ENCODE data around the gene LRRC30. TPM values are rescaled to one million over a fixed set of nuclear protein-coding genes. Genes with fewer than 3 reads are reported as not detected.
"Not testable (repeated sequence)": the region's sequence is repeated elsewhere in the genome, so short reads cannot be mapped to it uniquely, and the experiment has no call there.

LRRC30 gene
- total and polyA plus RNA-seq, 2 donors (not counting 1 experiment from before 2014, with no cell fraction given): not detected

DNA sequence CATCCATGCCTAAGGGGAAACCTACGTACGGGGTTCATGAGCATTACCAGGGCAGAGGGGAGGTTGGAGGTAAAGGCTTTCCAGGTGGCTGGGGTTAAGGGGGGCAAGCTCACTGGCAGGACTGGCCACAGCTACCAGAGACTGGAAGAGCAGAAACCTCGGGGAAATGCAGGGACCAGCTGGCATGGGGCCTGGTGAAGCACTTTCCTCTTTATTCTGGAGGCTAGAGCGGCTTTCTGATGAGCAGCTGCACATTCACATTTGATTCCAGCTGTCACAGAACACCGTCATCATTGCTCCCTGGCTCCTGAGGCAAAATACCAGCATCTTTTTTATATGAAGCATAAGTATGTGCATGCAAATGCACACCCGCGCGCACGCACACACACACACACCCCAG is 28.7 kb upstream of the LRRC30 start:
- Histone ChIP-seq H3K36me3 (ENCODE audit: control insufficient read depth, insufficient read depth, low read length) (no peaks in the 10 kb centered on the region), H3K9ac (ENCODE audit: insufficient read depth, low read length) (no peak overlapping the region), H3K4me3 (replicated peaks in 1 of 4; ENCODE audit: control extremely low read depth in 1 of 4, insufficient read depth in 1 of 4, low read depth in 3 of 4, low read length in 4 of 4) (no peak overlapping the region), H3K4me2 (ENCODE audit: extremely low read depth, insufficient read depth, low read length) (no peak overlapping the region), H3K27ac (ENCODE audit: insufficient read depth, low read length) (no peak overlapping the region), H3K79me2 (ENCODE audit: control insufficient read depth, insufficient read depth, low read length) (no peaks in the 10 kb centered on the region), H3K9me3 (ENCODE audit: control insufficient read depth, insufficient read depth, low read depth, low read length) (no peaks in the 10 kb centered on the region), H3K27me3 (ENCODE audit: control insufficient read depth, insufficient read depth, low read length) (no peaks in the 10 kb centered on the region), H4K20me1 (ENCODE audit: control insufficient read depth, extremely low read depth, insufficient read depth, low read length) (no peaks in the 10 kb centered on the region), H2AFZ (ENCODE audit: low read length) (no peak overlapping the region), H3K4me1 (ENCODE audit: control insufficient read depth, extremely low read depth, insufficient read depth, low read length) (no peaks in the 10 kb centered on the region)
- TF ChIP-seq EZH2 (IDR thresholded peaks at IDR 0.05; ENCODE audit: low read length, missing control alignments): no peak
- TF ChIP-seq, protein P1, sequence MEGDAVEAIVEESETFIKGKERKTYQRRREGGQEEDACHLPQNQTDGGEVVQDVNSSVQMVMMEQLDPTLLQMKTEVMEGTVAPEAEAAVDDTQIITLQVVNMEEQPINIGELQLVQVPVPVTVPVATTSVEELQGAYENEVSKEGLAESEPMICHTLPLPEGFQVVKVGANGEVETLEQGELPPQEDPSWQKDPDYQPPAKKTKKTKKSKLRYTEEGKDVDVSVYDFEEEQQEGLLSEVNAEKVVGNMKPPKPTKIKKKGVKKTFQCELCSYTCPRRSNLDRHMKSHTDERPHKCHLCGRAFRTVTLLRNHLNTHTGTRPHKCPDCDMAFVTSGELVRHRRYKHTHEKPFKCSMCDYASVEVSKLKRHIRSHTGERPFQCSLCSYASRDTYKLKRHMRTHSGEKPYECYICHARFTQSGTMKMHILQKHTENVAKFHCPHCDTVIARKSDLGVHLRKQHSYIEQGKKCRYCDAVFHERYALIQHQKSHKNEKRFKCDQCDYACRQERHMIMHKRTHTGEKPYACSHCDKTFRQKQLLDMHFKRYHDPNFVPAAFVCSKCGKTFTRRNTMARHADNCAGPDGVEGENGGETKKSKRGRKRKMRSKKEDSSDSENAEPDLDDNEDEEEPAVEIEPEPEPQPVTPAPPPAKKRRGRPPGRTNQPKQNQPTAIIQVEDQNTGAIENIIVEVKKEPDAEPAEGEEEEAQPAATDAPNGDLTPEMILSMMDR (conservative IDR thresholded peaks at IDR 0.05 in 1 of 2, IDR thresholded peaks at IDR 0.05 in 1 of 2; ENCODE audit: low read depth in 1 of 2, low read length in 2 of 2): no peak
- no peak for DNase-seq (ENCODE audit: low read depth in 2 of 2)

GRCh38 chr18:7203601-7204000 is 27.3 kb upstream of the LRRC30 start:
- H3K27ac ChIP-seq (ENCODE audit: insufficient read depth, low read length); H3K36me3 ChIP-seq (ENCODE audit: control insufficient read depth, insufficient read depth, low read length); H3K4me3 ChIP-seq (replicated peaks in 1 of 4; ENCODE audit: control extremely low read depth in 1 of 4, insufficient read depth in 1 of 4, low read depth in 3 of 4, low read length in 4 of 4); H2AFZ ChIP-seq (ENCODE audit: low read length); DNase-seq (ENCODE audit: low read depth in 2 of 2); H3K4me1 ChIP-seq (ENCODE audit: control insufficient read depth, extremely low read depth, insufficient read depth, low read length); H3K27me3 ChIP-seq (ENCODE audit: control insufficient read depth, insufficient read depth, low read length); H4K20me1 ChIP-seq (ENCODE audit: control insufficient read depth, extremely low read depth, insufficient read depth, low read length); H3K9ac ChIP-seq (ENCODE audit: insufficient read depth, low read length); H3K9me3 ChIP-seq (ENCODE audit: control insufficient read depth, insufficient read depth, low read depth, low read length); H3K4me2 ChIP-seq (ENCODE audit: extremely low read depth, insufficient read depth, low read length); H3K79me2 ChIP-seq (ENCODE audit: control insufficient read depth, insufficient read depth, low read length): not testable (repeated sequence)

- Histone ChIP-seq H3K4me3 (replicated peaks in 1 of 4; ENCODE audit: control extremely low read depth in 1 of 4, insufficient read depth in 1 of 4, low read depth in 3 of 4, low read length in 4 of 4) (no peak overlapping the region), H2AFZ (ENCODE audit: low read length) (no peak overlapping the region), H3K36me3 (ENCODE audit: control insufficient read depth, insufficient read depth, low read length) (no peaks in the 10 kb centered on the region), H3K27ac (ENCODE audit: insufficient read depth, low read length) (no peak overlapping the region), H3K4me2 (ENCODE audit: extremely low read depth, insufficient read depth, low read length) (no peak overlapping the region), H3K27me3 (ENCODE audit: control insufficient read depth, insufficient read depth, low read length) (no peaks in the 10 kb centered on the region), H3K9ac (ENCODE audit: insufficient read depth, low read length) (no peak overlapping the region), H4K20me1 (ENCODE audit: control insufficient read depth, extremely low read depth, insufficient read depth, low read length) (no peaks in the 10 kb centered on the region), H3K9me3 (ENCODE audit: control insufficient read depth, insufficient read depth, low read depth, low read length) (no peaks in the 10 kb centered on the region), H3K4me1 (ENCODE audit: control insufficient read depth, extremely low read depth, insufficient read depth, low read length) (no peaks in the 10 kb centered on the region), H3K79me2 (ENCODE audit: control insufficient read depth, insufficient read depth, low read length) (no peaks in the 10 kb centered on the region)
- TF ChIP-seq, protein P1 (conservative IDR thresholded peaks at IDR 0.05 in 1 of 2, IDR thresholded peaks at IDR 0.05 in 1 of 2; ENCODE audit: low read depth in 1 of 2, low read length in 2 of 2): no peak
- peak; percentile 17 to 48 for DNase-seq (ENCODE audit: low read depth in 2 of 2)
These were observed 25.5 kb upstream of the LRRC30 start for GRCh38 chr18:7205346-7205745.

Data from fibroblast of lung (primary cell).